WI38 (cell line): ENCODE results near the gene PCDHGB5.
"Not testable (repeated sequence)": the region's sequence is repeated elsewhere in the genome, so short reads cannot be mapped to it uniquely, and the experiment has no call there.

Experiments
- H3K4me3 ChIP-seq: 2 replicates; pipeline ENCODE4 v1.5.1; 2011; ENCODE audit warnings: low read depth, mild to moderate bottlenecking, control low read depth, low read length
- CTCF ChIP-seq: IDR thresholded peaks from 2 replicates; pipeline ENCODE4 v1.5.1; 2012; ENCODE audit warnings: low read depth, mild to moderate bottlenecking, control low read depth, low read length

PCDHGB5 gene

GRCh38 chr5:141369994-141370848, 27.5 kb upstream of the PCDHGB5 start, which contains the start of gene PCDHGB3:
Gene PCDHGB3, plus strand, starts transcription at chr5:141370242. Its CDS starts 153 bp downstream, at chr5:141370395.
- TF ChIP-seq CTCF = peak; percentile 53
- H3K4me3 ChIP-seq = peak within 1 kb of the TSS; percentile 53

- no peak for TF ChIP-seq CTCF
- no peak overlapping the region for H3K4me3 ChIP-seq
Observed at GRCh38 chr5:141371572-141372475, 25.9 kb upstream of the PCDHGB5 start.

GRCh38 chr5:141373673-141374317, 24.0 kb upstream of the PCDHGB5 start, which contains the start of gene PCDHGA6:
Gene PCDHGA6, plus strand, starts transcription at chr5:141373891. Its CDS starts 193 bp downstream, at chr5:141374084.
- peak; percentile 37; the same call in 1 of the 2 replicates for TF ChIP-seq CTCF
- H3K4me3 ChIP-seq = no peak within 1 kb of the TSS

GRCh38 chr5:141374627-141375026, 23.1 kb upstream of the PCDHGB5 start:
- H3K4me3 ChIP-seq = no peak overlapping the region
- TF ChIP-seq CTCF = no peak

GRCh38 chr5:141375444-141376155, 22.1 kb upstream of the PCDHGB5 start:
- not testable (repeated sequence) for H3K4me3 ChIP-seq

GRCh38 chr5:141382469-141383294, 15.1 kb upstream of the PCDHGB5 start, which contains the start of gene PCDHGA7:
Gene PCDHGA7, plus strand, starts transcription at chr5:141382742. Its CDS starts 158 bp downstream, at chr5:141382900.
- H3K4me3 ChIP-seq = peak within 1 kb of the TSS; percentile 53
- TF ChIP-seq CTCF = peak; percentile 28; the same call in 1 of the 2 replicates
